ENCODE measurements around the gene TRIM63. TPM values are rescaled to one million over a fixed set of nuclear protein-coding genes. Genes with fewer than 3 reads are reported as not detected.
A peak's percentile ranks its signal among the peaks of the same experiment; 100 is the strongest.
"Not testable (repeated sequence)": the region's sequence is repeated elsewhere in the genome, so short reads cannot be mapped to it uniquely, and the experiment has no call there.

Gene TRIM63
- total and polyA plus RNA-seq, 7 donors: 74.2 to 2,937 (median 541) TPM

DNA sequence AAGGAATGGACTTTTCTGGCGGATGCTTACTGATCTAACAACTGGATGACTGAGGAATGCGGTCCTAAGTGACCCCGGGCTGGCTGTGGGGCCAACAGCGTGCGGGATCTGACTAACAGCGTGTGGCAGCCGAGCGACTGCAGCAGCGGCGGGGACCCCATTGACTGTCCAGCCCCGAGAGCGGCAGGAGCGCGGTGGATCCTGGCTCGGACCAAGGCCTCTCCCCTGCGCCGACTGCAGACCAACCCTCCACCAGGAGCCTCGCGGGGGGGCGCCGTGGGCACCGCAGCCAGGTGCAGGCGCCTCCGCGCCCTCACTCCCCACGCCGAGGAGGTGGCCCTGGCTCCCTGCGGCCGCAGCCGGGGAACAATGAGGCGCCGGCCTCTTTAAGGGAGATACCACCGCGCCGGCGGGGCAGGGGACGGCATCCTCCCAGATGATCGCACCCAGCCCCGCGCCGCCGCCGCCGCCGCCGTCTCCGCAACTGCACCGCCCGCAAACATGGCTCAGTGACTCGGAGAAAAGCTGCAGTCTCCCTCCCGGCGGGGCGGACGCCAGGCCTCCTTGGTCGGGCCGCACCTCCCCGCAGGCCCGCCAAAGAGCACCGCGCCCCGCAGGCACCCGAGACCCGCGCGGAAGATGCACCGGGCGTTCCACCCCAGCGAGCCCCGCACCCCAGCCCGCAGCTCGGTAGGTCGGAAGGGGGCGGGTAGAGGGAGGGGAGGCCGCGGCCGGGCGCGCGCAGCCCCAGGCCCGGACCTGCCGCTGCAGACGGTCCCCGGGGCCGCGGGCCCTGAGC, 43.5 kb upstream of the TRIM63 start:
- ATAC-seq (peak; percentile 38 to 64 (median 56)), DNase-seq (peak; percentile 80 to 87)
- no peaks in the 10 kb centered on the region for H3K27me3 ChIP-seq (ENCODE audit: insufficient read depth in 3 of 3, low read length in 2 of 3)
- intact Hi-C loops (cut with DNase I): loop anchor here in 1 of 2 donors (10.0 kb wide), 1 partner anchor 124 kb away; the partner anchor contains the start of gene CEP85
- TF ChIP-seq, protein P1, sequence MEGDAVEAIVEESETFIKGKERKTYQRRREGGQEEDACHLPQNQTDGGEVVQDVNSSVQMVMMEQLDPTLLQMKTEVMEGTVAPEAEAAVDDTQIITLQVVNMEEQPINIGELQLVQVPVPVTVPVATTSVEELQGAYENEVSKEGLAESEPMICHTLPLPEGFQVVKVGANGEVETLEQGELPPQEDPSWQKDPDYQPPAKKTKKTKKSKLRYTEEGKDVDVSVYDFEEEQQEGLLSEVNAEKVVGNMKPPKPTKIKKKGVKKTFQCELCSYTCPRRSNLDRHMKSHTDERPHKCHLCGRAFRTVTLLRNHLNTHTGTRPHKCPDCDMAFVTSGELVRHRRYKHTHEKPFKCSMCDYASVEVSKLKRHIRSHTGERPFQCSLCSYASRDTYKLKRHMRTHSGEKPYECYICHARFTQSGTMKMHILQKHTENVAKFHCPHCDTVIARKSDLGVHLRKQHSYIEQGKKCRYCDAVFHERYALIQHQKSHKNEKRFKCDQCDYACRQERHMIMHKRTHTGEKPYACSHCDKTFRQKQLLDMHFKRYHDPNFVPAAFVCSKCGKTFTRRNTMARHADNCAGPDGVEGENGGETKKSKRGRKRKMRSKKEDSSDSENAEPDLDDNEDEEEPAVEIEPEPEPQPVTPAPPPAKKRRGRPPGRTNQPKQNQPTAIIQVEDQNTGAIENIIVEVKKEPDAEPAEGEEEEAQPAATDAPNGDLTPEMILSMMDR (IDR thresholded peaks at IDR 0.05): no peak
- peak overlapping the region; percentile 98 for H3K4me3 ChIP-seq
- H3K36me3 ChIP-seq (ENCODE audit: insufficient read depth in 1 of 2, low read depth in 1 of 2): peaks cover 0 to 5% of the 10 kb centered on the region in 2 donors
- peak overlapping the region; percentile 96 for H3K27ac ChIP-seq
- 0 to 1% (median 0%) methylated on average over 52 to 85 of the region's 85 CpGs for WGBS, 3 donors
- no peaks in the 10 kb centered on the region for H3K9me3 ChIP-seq
- H3K4me1 ChIP-seq: peaks cover 29% of the 10 kb centered on the region

DNA sequence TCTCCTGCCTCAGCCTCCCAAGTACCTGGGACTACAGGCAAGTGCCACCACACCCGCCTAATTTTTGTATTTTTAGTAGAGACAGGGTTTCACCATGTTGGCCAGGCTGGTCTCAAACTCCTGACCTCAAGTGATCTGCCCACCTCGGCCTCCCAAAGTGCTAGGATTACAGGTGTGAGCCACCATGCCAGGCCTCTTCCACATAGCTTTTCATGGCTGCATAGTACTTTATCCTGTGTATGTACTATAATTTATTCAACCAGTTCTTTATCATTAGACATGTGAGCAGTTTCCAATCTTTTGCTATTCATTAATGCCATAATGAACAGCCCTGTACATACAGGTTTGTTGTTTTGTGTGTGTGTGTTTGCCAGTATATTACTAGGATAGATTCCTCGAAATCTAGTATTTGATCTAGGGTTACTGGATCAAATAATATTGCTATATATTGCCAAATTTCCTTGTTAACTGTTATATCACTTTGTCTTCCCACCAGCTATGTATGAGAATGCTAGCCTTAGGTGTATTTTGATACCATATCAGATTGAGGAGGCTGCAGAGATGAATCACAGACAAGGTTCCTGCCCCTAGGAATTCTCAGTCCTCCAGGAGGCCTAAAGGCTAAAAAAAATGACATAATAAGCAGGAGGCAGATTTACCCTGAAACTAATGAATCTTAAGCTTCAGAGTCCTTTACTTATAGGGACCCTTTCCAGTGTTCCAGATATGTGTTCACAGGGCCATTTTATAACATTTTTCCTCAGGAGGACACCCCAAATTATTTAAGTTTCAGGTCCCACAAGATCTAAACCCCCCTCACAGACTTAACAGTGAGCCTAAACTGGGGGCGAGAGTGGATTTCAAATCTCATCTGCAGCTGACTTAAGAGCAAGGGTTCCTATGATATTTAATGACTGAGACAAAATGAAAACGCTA, 42.1 kb upstream of the TRIM63 start:
- TF ChIP-seq, protein P1 (IDR thresholded peaks at IDR 0.05): no peak
- H3K4me3 ChIP-seq: no peak overlapping the region
- peak overlapping the region; percentile 96 for H3K27ac ChIP-seq
- H3K9me3 ChIP-seq: no peaks in the 10 kb centered on the region
- ATAC-seq (no peak), DNase-seq (no peak)
- intact Hi-C loops (cut with DNase I): loop anchor here (5.0 to 10.0 kb wide), 3 partner anchors 53 to 215 kb away; partner anchors contain the start of gene CEP85 (in 1 of the 2)
- no peaks in the 10 kb centered on the region for H3K27me3 ChIP-seq (ENCODE audit: insufficient read depth in 3 of 3, low read length in 2 of 3)
- 81 to 89% (median 88%) methylated on average over 5 of the region's 5 CpGs for WGBS, 3 donors
- no peaks in the 10 kb centered on the region for H3K36me3 ChIP-seq (ENCODE audit: insufficient read depth in 1 of 2, low read depth in 1 of 2)
- H3K4me1 ChIP-seq: peaks cover 32% of the 10 kb centered on the region

DNA sequence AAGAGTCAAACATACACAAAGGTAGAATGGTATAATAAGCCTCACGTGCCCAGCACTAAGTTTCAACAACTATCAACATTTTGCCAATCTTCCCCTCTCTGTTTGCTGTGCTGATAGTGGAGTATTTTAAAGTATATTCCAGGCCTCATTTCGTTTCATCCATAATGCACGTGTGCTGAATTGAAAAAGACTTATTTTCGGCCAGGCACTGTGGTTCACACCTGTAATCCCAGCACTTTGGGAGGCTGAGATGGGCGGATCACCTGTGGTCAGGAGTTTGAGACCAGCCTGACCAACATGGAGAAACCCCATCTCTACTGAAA, 37.8 kb upstream of the TRIM63 start:
- Histone ChIP-seq H3K27ac (peak overlapping the region; percentile 11), H3K4me1 (peaks cover 14% of the 10 kb centered on the region)
- DNase-seq; H3K36me3 ChIP-seq (ENCODE audit: insufficient read depth in 1 of 2, low read depth in 1 of 2); H3K9me3 ChIP-seq; H3K27me3 ChIP-seq (ENCODE audit: insufficient read depth in 3 of 3, low read length in 2 of 3); H3K4me3 ChIP-seq: not testable (repeated sequence)
- WGBS, 3 donors: 38 to 47% (median 41%) methylated on average over 5 of the region's 5 CpGs
- intact Hi-C loops (cut with DNase I): loop anchor here in 1 of 2 donors (1.0 to 10.0 kb wide), 3 partner anchors 40 to 220 kb away; no protein-coding TSS in a partner anchor
- ATAC-seq: peak in 1 of 4 donors; percentile 13

DNA sequence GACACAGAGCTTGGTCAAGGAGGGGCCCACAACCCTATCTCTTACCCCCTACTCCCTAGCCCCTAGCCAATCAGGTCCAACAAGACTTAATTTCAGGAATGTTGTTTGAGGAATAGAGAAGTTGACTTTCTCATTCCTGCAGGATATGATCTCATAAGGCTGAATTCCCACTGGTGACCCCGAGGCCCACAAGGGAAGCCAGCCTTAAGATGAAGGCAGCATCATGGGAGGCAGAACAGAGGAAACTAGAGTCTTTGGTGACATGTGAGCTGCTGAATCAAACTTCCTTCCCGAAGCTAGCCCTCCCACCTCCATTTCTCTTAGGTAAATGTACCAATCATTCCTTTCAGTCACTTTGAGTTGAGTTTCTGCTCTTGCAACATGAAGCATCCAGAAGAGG, 35.1 kb upstream of the TRIM63 start:
- no peak overlapping the region for H3K27ac ChIP-seq
- H3K27me3 ChIP-seq (ENCODE audit: insufficient read depth in 3 of 3, low read length in 2 of 3): no peaks in the 10 kb centered on the region
- intact Hi-C loops (cut with DNase I): loop anchor here in 1 of 2 donors (10.0 kb wide), 1 partner anchor 222 kb away; no protein-coding TSS in a partner anchor
- no peak overlapping the region for H3K4me3 ChIP-seq
- no peaks in the 10 kb centered on the region for H3K9me3 ChIP-seq
- H3K4me1 ChIP-seq: peaks cover 10% of the 10 kb centered on the region
- 50 to 52% (median 51%) methylated on average over 2 of the region's 2 CpGs for WGBS, 3 donors
- no peak for DNase-seq
- TF ChIP-seq, protein P1 (IDR thresholded peaks at IDR 0.05): no peak
- no peak for ATAC-seq
- H3K36me3 ChIP-seq (ENCODE audit: insufficient read depth in 1 of 2, low read depth in 1 of 2): no peaks in the 10 kb centered on the region

Data from psoas muscle (tissue), 8 donors.